HG02973 (cell line): ENCODE data around the gene ARHGEF26.
A peak's percentile ranks its signal among the peaks of the same experiment; 100 is the strongest.
"Not testable (repeated sequence)": the region's sequence is repeated elsewhere in the genome, so short reads cannot be mapped to it uniquely, and the experiment has no call there.

ENCODE experiments used
- ATAC-seq: cut with Tn5 transposase; IDR thresholded peaks from one replicate; pipeline ENCODE4 v1.9.1; 2021; ENCODE audit warnings: moderate library complexity; ENCODE audit not compliant: unreplicated experiment

The ARHGEF26 gene, protein sequence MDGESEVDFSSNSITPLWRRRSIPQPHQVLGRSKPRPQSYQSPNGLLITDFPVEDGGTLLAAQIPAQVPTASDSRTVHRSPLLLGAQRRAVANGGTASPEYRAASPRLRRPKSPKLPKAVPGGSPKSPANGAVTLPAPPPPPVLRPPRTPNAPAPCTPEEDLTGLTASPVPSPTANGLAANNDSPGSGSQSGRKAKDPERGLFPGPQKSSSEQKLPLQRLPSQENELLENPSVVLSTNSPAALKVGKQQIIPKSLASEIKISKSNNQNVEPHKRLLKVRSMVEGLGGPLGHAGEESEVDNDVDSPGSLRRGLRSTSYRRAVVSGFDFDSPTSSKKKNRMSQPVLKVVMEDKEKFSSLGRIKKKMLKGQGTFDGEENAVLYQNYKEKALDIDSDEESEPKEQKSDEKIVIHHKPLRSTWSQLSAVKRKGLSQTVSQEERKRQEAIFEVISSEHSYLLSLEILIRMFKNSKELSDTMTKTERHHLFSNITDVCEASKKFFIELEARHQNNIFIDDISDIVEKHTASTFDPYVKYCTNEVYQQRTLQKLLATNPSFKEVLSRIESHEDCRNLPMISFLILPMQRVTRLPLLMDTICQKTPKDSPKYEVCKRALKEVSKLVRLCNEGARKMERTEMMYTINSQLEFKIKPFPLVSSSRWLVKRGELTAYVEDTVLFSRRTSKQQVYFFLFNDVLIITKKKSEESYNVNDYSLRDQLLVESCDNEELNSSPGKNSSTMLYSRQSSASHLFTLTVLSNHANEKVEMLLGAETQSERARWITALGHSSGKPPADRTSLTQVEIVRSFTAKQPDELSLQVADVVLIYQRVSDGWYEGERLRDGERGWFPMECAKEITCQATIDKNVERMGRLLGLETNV

DNA sequence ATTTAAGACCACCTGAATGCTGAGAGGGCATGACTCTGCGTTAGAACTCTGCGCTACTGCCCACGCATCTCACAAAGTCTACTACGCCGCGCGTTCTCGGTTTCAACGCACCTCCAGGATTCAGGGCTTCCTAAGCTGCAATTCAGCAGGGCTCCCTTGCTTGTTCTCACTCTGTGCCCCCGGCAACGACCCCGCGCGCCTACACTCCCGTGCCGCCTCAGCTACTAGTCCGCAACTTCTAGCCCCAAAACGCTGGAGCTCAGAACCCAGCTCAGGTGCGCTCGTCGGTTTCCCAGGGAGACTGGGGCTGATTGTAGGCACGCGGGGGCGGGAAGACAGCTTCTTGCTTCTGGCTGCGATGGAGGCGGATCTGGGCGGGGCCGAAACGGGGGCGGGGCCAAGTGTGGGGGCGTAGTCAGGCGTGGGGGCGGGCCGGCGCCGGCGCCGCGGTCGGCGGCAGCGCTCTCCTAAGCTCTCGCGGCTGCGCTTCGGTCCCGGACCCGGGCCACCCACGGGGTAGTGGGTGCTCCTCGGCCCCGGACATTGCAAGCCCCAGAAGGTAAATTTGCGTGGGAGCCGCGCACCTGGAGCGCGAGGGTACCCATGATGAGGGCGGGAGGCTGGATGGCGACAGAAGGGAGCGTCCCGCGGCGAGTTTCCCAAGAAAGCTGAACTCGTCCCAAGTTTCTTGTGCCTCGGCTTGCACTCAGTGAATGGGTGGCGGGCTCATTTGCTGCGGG, at the start of gene ARHGEF26:
Gene ARHGEF26, plus strand, starts transcription at position 430 of the 740 bp plus-strand sequence. CDS start 603 bp downstream, outside the sequence.
- peak; percentile 60 for ATAC-seq

DNA sequence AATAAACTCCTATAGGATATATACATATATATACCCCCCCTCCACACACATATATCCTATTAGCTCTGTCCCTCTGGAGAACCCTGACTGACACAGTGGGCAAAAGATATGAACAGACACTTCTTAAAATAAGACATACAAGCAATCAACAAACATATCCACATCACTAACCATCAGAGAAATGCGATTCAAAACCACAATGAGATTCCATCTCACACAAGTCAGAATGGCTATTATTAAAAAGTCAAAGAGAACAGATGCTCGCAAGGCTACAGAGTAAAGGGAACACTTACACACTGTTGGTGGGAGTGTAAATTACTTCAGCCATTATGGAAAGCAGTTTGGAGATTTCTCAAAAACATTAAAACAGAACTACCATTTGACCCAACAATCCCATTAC, 46.2 kb upstream of the ARHGEF26 start:
- no peak for ATAC-seq

DNA sequence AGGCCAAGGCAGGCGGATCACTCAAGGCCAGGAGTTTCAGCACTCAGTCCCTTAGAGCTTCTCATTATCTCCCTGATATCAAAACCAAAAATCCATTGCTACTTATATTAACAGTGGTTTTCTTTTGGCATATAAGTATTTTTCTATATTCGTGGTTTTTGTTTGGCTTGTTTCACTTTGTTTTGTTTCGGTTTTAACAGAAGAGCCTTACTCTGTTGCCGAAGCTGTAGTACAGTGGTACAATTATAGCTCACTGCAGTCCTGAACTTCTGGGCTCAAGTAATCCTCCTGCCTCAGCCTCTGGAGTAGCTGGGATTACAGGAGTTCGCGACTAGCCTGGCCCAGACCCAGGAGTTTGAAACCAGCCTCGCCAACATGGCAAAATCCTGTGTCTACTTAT, 42.5 kb upstream of the ARHGEF26 start:
- ATAC-seq = no peak

DNA sequence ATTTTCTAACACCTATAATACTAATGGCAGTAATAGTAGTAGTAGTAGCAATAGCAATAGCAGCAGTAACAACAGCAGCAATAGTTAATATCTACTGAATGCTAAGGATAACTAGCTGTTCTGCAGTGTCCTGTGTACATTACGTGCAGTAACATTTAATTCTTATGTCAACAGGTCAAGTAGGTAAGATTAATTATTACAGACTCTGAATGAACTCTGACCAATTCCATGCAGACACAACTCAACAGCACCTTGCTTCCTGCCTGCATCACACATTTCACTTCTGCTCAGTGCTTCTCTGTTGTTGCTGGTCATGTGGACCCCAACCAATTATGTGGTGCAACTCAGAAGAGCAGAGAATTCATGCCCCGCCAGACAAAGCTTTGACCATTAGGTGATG, 39.9 kb upstream of the ARHGEF26 start:
- ATAC-seq = no peak

DNA sequence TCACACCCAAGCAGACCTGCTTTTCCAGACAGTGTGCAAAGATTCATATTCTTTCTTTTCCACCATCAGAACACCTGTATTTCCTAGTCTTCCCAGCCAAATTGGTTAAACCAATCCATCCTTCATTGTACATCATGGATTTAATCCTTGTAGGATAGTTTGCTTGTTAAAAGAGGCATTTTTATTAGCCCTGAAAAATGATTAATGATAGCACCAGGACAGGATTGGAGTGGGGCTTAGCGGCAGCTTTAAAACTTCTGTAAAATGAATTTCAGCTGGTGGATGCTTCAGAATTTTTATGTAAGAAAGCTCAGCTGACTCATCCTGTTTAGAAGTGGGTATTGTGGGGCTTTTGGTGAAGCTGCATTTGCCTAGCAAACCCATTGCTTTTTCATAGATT, 36.1 kb upstream of the ARHGEF26 start:
- ATAC-seq = no peak

GRCh38 chr3:154085799-154086198, 35.4 kb upstream of the ARHGEF26 start:
- ATAC-seq = no peak

GRCh38 chr3:154086286-154086685, 34.9 kb upstream of the ARHGEF26 start:
- ATAC-seq = no peak

GRCh38 chr3:154087756-154088480, 33.3 kb upstream of the ARHGEF26 start:
- ATAC-seq = not testable (repeated sequence)

DNA sequence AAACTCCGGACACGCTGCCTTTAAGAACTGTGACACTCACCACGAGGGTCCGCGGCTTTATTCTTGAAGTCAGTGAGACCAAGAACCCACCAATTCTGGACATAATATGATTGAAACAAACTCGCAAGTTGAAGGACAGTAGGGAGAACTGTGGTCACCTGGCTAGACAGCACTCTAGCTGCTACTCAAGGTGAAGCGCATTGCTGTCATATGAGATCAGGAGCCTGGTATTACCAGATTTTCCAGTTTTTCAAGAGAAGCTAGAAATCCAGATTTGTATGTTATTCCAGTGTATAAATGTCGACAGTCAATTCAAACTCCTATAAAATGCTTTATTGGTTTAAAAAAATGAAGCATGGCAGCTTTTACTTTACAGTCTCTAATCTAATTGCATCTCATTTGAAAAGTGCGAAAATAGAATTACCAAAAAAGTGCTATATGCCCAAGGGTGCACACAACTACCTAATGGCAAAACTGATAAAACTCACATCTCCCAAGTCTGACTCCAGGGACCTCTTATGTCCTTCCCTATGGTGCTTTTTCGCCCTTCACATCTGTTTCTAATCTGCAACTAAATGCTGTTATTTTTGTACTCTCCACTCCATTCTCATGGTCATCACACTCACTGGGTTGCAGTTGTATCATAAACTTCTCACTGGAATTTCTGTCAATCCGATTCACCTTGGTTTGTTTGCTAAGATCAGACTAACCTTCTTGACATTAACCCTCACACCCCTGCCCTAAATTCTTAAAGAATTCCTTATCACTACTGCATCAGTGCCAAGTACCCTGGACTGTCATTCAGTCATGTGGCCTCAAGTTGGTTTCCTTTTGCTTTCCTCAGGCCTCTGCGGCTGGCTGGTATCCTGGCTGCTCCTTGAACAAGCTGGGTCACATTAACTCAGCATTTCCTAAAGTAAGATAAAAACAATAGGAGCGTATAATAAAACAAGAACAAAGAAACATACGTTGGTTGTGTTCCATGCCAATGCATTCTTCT, 31.5 kb upstream of the ARHGEF26 start:
- ATAC-seq = no peak

- ATAC-seq = no peak
These were observed 27.1 kb upstream of the ARHGEF26 start for GRCh38 chr3:154094051-154094450.

DNA sequence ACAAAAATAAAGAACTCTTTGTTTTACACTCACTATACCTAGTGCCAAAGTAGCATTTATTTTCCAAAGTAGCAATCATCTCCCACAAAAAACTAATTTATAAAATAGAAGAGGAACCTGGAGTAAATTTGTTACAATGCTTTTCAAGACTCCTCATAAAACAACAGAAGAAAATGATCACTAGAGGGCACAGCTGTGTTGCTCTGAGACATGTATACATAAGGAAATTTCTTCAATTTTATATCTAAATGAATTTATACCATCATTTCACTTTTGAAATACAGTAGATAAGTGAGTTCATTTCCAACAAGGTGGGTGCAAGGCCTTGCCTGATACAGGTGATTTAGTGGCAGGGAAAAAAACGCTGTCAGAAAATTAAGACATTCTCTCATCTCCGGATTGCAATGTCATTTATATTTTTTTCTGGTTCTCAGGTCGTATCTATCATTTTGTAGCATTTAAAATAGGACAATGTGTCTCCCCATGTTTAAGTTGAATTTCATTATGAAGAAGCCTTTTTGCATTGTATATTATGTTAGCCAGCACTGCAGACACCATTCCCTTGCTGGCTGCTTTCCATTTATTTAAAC, 25.3 kb upstream of the ARHGEF26 start:
- no peak for ATAC-seq

DNA sequence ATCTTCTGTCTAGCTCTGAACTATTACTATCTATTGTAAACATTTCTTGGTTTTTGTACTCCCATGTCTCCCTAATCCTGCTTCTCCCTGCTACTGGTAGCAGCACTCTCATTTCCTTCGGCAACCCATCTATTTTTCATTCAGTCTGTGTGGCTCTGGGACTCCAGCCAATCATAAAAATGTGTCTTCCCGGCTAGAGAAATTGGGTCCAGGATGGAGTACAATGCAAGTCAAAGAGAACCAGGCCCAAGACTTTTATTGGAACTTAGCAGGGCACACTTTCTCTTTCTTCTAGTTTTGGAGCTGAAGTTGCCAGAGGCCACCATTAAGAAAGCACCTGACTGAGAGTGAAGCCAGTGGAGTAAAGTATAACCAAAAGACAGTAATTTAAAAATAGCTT, 22.8 kb upstream of the ARHGEF26 start:
- no peak for ATAC-seq

- no peak for ATAC-seq
These were observed 20.6 kb upstream of the ARHGEF26 start for GRCh38 chr3:154100556-154100955.

DNA sequence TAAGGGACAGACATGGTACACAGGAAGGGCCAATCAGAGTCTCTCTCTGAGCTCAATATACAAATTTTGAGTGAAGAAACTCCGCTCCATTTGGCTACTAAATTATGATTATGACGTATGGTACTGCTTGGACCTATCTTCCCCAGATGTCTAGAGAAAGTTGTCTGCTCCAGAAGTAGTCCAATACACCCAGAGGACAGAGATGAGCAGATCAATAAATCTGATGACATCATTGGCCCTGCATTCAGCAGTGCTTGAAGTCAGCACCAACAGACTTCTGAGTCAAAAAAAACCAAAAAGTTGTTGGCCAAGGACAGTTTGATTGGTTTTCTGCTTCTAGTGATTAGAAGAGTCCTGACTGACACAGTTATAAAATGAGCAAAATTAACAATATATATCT, 19.9 kb upstream of the ARHGEF26 start:
- no peak for ATAC-seq

- no peak for ATAC-seq
These were observed 19.0 kb upstream of the ARHGEF26 start for GRCh38 chr3:154102225-154102624.

DNA sequence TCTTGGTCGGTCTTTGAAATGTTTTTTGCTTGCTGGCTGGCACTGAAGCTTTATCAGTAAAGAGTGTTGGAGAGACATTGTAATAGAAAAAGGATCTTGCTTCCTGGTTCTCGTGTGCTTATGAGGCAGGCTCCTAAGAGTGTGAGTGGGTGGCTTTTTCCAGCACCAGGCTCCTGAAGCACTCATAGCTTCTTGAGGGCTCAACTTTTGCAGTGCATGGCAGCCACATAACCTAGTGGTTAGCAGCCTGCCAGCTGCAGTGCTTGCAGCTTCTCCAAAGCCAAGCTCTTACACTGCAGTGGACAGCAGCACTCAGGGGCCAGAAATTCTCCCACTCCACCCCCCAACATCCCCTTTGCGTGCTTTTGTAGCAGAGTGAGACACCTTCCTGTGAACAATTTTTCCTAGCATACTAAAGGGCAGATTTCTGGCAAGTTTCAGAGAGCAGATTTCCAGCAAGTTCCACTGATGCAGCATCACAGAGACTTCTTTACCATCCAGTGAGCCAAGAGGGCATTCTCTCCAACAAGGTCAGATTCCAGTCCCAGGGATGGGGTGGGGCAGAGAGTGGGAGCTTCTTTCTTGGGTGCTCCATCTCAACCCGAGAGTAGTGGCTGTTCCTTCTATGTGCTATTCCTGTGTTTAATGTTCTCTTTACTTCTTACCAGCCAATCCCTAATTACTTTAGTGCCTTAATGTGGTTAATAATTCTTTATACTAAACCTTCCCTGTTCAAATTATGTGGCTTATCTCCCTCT, 15.8 kb upstream of the ARHGEF26 start:
- no peak for ATAC-seq

- ATAC-seq = no peak
These were observed 9.7 kb upstream of the ARHGEF26 start for GRCh38 chr3:154111365-154111935.
